Panc1 (cell line): ENCODE data around the gene MMP23B. TPM values are rescaled to one million over a fixed set of nuclear protein-coding genes. Genes with fewer than 3 reads are reported as not detected.

Experiments
- ATAC-seq: fragments of 200-7000 bp; cut with Tn5 transposase; 2 replicates; pipeline ENCODE4 v1.9.1; 2020; ENCODE audit warnings: mild to moderate bottlenecking, moderate library complexity
- BruUV-seq: library from RNA; stranded (reverse); fragments of 400-500 nt; replicated peaks from 2 replicates; lab custom pipeline; 2021; lab: Mats Ljungman, UMichigan
- CTCF ChIA-PET: fragments of 300-600 bp; sonication (Branson Sonifier 250); formaldehyde crosslinking; loops from one replicate; lab custom pipeline; 2022; ENCODE audit warnings: antibody characterized with exemption; lab: Charles Lee
- POLR2A ChIA-PET: fragments of 300-600 bp; sonication (Branson Sonifier 250); formaldehyde crosslinking; loops from one replicate; lab custom pipeline; 2022; ENCODE audit warnings: antibody characterized with exemption; lab: Charles Lee
- DNase-seq: peaks from one replicate; pipeline ENCODE4 v3.0.0-alpha.2; 2010; ENCODE audit warnings: low read depth, low spot score
- H3K27ac ChIP-seq: 2 replicates; pipeline ENCODE4 v1.5.1; 2011; ENCODE audit warnings: mild to moderate bottlenecking, low read length, inconsistent platforms
- H3K27me3 ChIP-seq: fragments of 200-500 bp; sonication (Bioruptor generic); 2 replicates; pipeline ENCODE4 v1.6.0; 2014; ENCODE audit warnings: low read length, inconsistent platforms; ENCODE audit not compliant: control insufficient read depth, insufficient read depth
- H3K36me3 ChIP-seq: fragments of 200-500 bp; sonication (Bioruptor generic); 2 replicates; pipeline ENCODE4 v1.5.1; 2014; ENCODE audit warnings: inconsistent platforms, mild to moderate bottlenecking, low read length, moderate library complexity; ENCODE audit not compliant: control insufficient read depth, insufficient read depth
- H3K4me1 ChIP-seq: 2 replicates; pipeline ENCODE4 v1.5.1; 2011; ENCODE audit warnings: inconsistent platforms, mild to moderate bottlenecking, low read length, moderate library complexity; ENCODE audit not compliant: control insufficient read depth, insufficient read depth
- H3K4me3 ChIP-seq, 2 experiments: 2 replicates each; pipeline ENCODE4 v1.5.1; 2011 to 2012; ENCODE audit warnings: low read depth in 2 of 2, low read length in 2 of 2, mild to moderate bottlenecking in 2 of 2, inconsistent platforms in 1 of 2, moderate library complexity in 1 of 2
- H3K9me3 ChIP-seq: fragments of 200-500 bp; sonication (Bioruptor generic); 2 replicates; pipeline ENCODE4 v1.5.1; 2014; ENCODE audit warnings: low read depth, mild to moderate bottlenecking, inconsistent platforms, low read length, moderate library complexity; ENCODE audit not compliant: control insufficient read depth, insufficient read depth
- CTCF ChIP-seq: fragments of 450-650 bp; IDR thresholded peaks from 2 replicates; pipeline ENCODE4 v1.5.1; 2017; ENCODE audit warnings: mild to moderate bottlenecking
- POLR2AphosphoS5 ChIP-seq: IDR thresholded peaks from 2 replicates; pipeline ENCODE4 v1.6.1; 2012; ENCODE audit warnings: mild to moderate bottlenecking, low read depth, low read length, moderate library complexity
- SIN3A ChIP-seq: IDR thresholded peaks from 2 replicates; pipeline ENCODE4 v1.6.1; 2012; ENCODE audit warnings: low read depth, mild to moderate bottlenecking, low read length, moderate library complexity, borderline replicate concordance; ENCODE audit not compliant: insufficient read depth
- TCF7L2 ChIP-seq: IDR thresholded peaks from 2 replicates; pipeline ENCODE4 v1.6.1; 2011; ENCODE audit warnings: mild to moderate bottlenecking, low read depth, low read length, inconsistent platforms
- in situ Hi-C: cut with HindIII; loops from 2 replicates; pipeline ENCODE4 v1.10.0; 2016; ENCODE audit warnings: low sequenced_read_pairs, low pct_unique_long_range_greater_than_20kb
- intact Hi-C: fragments of 100-400 bp; cut with micrococcal nuclease; formaldehyde crosslinking; loops from one replicate; pipeline ENCODE4 v1.10.0; 2022; ENCODE audit not compliant: unreplicated experiment
- total RNA-seq: library from RNA; stranded (reverse); gene quantifications from one replicate; pipeline ENCODE4 v1.2.1, GENCODE V29; 2021; ENCODE audit not compliant: unreplicated experiment
- TF ChIP-seq, protein P1 (sequence below), 2 experiments: IDR thresholded peaks; 2 replicates each; pipeline ENCODE4 v1.6.1; 2011 to 2012; ENCODE audit warnings: low read depth in 2 of 2, control low read depth in 1 of 2, low read length in 1 of 2, mild to moderate bottlenecking in 1 of 2, moderate library complexity in 1 of 2; ENCODE audit not compliant: insufficient read depth in 1 of 2

MMP23B gene
- total RNA-seq, 1 experiment from 2014 or later: 5.0 TPM

DNA sequence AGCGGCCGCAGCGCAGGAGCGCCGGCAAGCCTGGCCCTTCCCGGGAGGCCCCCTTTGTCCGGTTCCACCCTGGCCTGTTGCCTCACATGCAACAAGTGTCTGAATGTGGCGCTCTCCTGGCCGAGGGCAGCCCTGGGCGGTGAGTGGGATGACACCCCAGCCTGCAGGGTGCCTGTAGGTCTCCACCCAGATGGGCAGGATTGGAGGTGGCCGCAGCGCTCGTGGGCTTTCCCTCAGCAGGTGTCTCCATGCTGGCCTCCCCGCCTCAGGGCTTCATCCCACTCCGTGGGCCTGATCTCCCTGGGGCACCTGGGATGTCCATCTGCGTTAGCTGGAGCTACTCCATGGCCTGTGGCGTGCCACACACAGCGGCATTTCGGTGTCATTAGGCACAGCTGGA lies 15.1 kb upstream of the MMP23B start:
- in situ Hi-C loops (no loop called here), intact Hi-C loops (no loop called here)
- Histone ChIP-seq H3K27me3 (no peaks in the 10 kb centered on the region), H3K4me1 (peaks cover 20% of the 10 kb centered on the region), H3K36me3 (no peaks in the 10 kb centered on the region), H3K27ac (no peak overlapping the region), H3K9me3 (no peaks in the 10 kb centered on the region), H3K4me3 (peak overlapping the region; percentile 73 to 87)
- CTCF ChIA-PET: no interaction called here
- no peak for DNase-seq
- POLR2A ChIA-PET: no interaction called here
- TF ChIP-seq TCF7L2 (no peak), POLR2AphosphoS5 (no peak)
- TF ChIP-seq, protein P1, sequence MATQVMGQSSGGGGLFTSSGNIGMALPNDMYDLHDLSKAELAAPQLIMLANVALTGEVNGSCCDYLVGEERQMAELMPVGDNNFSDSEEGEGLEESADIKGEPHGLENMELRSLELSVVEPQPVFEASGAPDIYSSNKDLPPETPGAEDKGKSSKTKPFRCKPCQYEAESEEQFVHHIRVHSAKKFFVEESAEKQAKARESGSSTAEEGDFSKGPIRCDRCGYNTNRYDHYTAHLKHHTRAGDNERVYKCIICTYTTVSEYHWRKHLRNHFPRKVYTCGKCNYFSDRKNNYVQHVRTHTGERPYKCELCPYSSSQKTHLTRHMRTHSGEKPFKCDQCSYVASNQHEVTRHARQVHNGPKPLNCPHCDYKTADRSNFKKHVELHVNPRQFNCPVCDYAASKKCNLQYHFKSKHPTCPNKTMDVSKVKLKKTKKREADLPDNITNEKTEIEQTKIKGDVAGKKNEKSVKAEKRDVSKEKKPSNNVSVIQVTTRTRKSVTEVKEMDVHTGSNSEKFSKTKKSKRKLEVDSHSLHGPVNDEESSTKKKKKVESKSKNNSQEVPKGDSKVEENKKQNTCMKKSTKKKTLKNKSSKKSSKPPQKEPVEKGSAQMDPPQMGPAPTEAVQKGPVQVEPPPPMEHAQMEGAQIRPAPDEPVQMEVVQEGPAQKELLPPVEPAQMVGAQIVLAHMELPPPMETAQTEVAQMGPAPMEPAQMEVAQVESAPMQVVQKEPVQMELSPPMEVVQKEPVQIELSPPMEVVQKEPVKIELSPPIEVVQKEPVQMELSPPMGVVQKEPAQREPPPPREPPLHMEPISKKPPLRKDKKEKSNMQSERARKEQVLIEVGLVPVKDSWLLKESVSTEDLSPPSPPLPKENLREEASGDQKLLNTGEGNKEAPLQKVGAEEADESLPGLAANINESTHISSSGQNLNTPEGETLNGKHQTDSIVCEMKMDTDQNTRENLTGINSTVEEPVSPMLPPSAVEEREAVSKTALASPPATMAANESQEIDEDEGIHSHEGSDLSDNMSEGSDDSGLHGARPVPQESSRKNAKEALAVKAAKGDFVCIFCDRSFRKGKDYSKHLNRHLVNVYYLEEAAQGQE (IDR thresholded peaks at IDR 0.05; ENCODE audit: insufficient read depth in 1 of 2, low read depth in 2 of 2, low read length in 1 of 2): no peak
- ATAC-seq: no peak
- no TSS peak for BruUV-seq

DNA sequence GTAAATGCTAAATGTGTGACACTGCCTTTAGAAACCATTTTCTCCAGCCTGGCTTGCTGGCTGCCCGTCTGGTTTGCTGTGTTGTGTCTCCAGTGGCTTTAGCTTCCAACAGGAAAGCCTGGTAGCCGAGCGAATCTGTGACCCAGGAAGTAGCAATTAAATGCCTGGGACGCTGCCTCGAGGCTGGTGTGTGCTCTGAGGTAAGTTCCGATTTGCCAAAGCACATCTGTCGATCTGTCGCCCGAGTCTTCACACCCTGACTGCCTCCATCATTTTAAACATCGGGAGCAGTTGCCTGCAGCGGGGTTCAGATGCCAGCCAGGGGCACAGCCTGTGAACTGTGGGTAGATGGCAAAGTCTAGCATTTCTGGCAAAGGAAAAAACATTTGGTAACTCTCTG lies 14.5 kb upstream of the MMP23B start:
- TSS peak; percentile 80 for BruUV-seq
- in situ Hi-C loops: no loop called here
- no peak for TF ChIP-seq CTCF
- no peak for TF ChIP-seq TCF7L2
- TF ChIP-seq, protein P1 (IDR thresholded peaks at IDR 0.05; ENCODE audit: insufficient read depth in 1 of 2, low read depth in 2 of 2, low read length in 1 of 2): no peak
- TF ChIP-seq SIN3A: no peak
- no peak for TF ChIP-seq POLR2AphosphoS5
- POLR2A ChIA-PET: interaction anchor here (0.6 kb wide), 1 partner anchor 63 kb away, joined by 13 read pairs; no protein-coding TSS in a partner anchor
- peaks cover 20% of the 10 kb centered on the region for H3K4me1 ChIP-seq
- CTCF ChIA-PET: no interaction called here
- H3K27ac ChIP-seq: no peak overlapping the region
- DNase-seq (no peak), ATAC-seq (no peak)
- H3K4me3 ChIP-seq: no peak overlapping the region; a peak in 1 of 4 replicates
- H3K36me3 ChIP-seq: no peaks in the 10 kb centered on the region
- H3K27me3 ChIP-seq: no peaks in the 10 kb centered on the region
- intact Hi-C loops: no loop called here
- no peaks in the 10 kb centered on the region for H3K9me3 ChIP-seq
